Astrocyte (in vitro differentiated cells and primary cell): ENCODE data around the gene SMC1A.

Experiments used
- EZH2 ChIP-seq: IDR thresholded peaks from 2 replicates; pipeline ENCODE4 v1.6.1; 2012; ENCODE audit warnings: mild to moderate bottlenecking, low read length, inconsistent platforms; ENCODE audit not compliant: insufficient read depth
- TF ChIP-seq, protein P1 (sequence below): IDR thresholded peaks from 2 replicates; pipeline ENCODE4 v1.5.1; 2011; ENCODE audit warnings: low read depth, mild to moderate bottlenecking, inconsistent platforms, low read length, moderate library complexity; ENCODE audit not compliant: insufficient read depth

DNA sequence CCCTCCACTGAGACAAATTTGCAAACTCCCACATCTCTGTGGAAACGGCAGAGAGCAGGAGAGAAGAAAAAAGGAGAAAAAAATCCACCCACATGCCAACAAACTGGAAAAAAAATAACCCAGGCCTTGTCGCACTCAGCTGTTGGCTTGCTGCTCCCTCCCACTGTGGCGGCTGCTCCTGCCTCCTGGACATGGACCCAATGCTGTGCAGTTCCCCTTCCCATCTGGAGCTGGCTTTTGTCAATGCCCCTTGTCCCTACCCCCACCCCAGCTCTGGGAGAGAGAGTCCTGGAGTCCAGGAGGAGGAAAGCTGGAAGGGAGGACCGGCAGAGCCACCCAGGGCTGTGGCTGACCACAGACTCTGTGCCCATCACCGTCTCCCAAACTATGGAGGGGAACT, 90.2 kb downstream of the SMC1A start:
- TF ChIP-seq, protein P1, sequence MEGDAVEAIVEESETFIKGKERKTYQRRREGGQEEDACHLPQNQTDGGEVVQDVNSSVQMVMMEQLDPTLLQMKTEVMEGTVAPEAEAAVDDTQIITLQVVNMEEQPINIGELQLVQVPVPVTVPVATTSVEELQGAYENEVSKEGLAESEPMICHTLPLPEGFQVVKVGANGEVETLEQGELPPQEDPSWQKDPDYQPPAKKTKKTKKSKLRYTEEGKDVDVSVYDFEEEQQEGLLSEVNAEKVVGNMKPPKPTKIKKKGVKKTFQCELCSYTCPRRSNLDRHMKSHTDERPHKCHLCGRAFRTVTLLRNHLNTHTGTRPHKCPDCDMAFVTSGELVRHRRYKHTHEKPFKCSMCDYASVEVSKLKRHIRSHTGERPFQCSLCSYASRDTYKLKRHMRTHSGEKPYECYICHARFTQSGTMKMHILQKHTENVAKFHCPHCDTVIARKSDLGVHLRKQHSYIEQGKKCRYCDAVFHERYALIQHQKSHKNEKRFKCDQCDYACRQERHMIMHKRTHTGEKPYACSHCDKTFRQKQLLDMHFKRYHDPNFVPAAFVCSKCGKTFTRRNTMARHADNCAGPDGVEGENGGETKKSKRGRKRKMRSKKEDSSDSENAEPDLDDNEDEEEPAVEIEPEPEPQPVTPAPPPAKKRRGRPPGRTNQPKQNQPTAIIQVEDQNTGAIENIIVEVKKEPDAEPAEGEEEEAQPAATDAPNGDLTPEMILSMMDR, result no peak
- no peak for TF ChIP-seq EZH2
